Neural crest cell (in vitro differentiated cells): ENCODE results near the gene SETD9. TPM values are rescaled to one million over a fixed set of nuclear protein-coding genes. Genes with fewer than 3 reads are reported as not detected.

ENCODE experiments used
- DNase-seq: peaks from one replicate; pipeline ENCODE4 v3.0.0; 2021; ENCODE audit warnings: low read depth, mixed read lengths, low spot score
- H3K27ac Mint-ChIP-seq: one replicate; pipeline ENCODE4 v1.8.0; 2021; ENCODE audit warnings: mild to moderate bottlenecking, mixed read lengths; ENCODE audit not compliant: unreplicated experiment
- H3K27me3 Mint-ChIP-seq: 2 replicates; pipeline ENCODE4 v1.8.0; 2021; ENCODE audit warnings: low read depth, mild to moderate bottlenecking, mixed read lengths
- H3K36me3 Mint-ChIP-seq: 2 replicates; pipeline ENCODE4 v1.8.0; 2021; ENCODE audit warnings: low read depth, mild to moderate bottlenecking, mixed read lengths
- H3K4me1 Mint-ChIP-seq: 2 replicates; pipeline ENCODE4 v1.8.0; 2021; ENCODE audit warnings: mixed read lengths
- H3K4me3 Mint-ChIP-seq: one replicate; pipeline ENCODE4 v1.8.0; 2021; ENCODE audit warnings: mild to moderate bottlenecking, mixed read lengths
- H3K9me3 Mint-ChIP-seq: 2 replicates; pipeline ENCODE4 v1.8.0; 2021; ENCODE audit warnings: mixed read lengths
- CTCF ChIP-seq: fragments of 200-600 bp; sonication (generic); conservative IDR thresholded peaks from 2 replicates; pipeline ENCODE4 v1.5.0; 2021; ENCODE audit warnings: antibody characterized with exemption, mild to moderate bottlenecking
- total RNA-seq: library from RNA; stranded (reverse); gene quantifications from 2 replicates; pipeline ENCODE4 v1.2.1, GENCODE V29; 2021

The SETD9 gene
- total RNA-seq, 1 donor from 2014 or later = 21.2 TPM

- no peak overlapping the region for H3K4me3 Mint-ChIP-seq
- no peak for DNase-seq
- TF ChIP-seq CTCF = no peak
- H3K27me3 Mint-ChIP-seq = no peaks in the 10 kb centered on the region
- no peak overlapping the region for H3K27ac Mint-ChIP-seq
- H3K9me3 Mint-ChIP-seq = no peaks in the 10 kb centered on the region
- peaks cover 11% of the 10 kb centered on the region for H3K36me3 Mint-ChIP-seq
- H3K4me1 Mint-ChIP-seq = no peaks in the 10 kb centered on the region
Observed at GRCh38 chr5:56934325-56934724, 24.9 kb downstream of the SETD9 start.

DNA sequence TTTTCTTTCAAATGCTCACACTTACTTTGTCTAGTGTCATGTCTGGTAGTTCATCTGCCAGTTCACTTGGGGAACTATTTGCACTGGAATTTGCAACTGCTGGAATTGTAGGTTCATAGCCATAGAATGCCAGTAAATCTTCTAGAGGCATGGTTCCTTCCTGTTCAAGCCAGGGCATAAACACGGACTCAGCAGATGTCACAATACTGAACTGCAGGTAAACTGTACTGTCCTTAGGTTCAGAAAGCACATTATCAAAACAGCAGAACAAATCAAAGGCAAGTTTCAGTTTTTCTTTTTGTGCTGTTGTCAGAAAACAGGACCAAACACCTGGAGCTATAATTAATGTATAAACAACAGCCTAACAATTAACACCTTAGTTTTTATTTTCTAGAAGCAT lies 29.5 kb downstream of the SETD9 start:
- TF ChIP-seq CTCF = no peak
- Mint-ChIP-seq H3K27ac (no peak overlapping the region), H3K4me3 (no peak overlapping the region), H3K9me3 (no peaks in the 10 kb centered on the region), H3K36me3 (peaks cover 26% of the 10 kb centered on the region), H3K27me3 (no peaks in the 10 kb centered on the region), H3K4me1 (no peaks in the 10 kb centered on the region)
- no peak for DNase-seq

GRCh38 chr5:56941981-56942380 lies 32.6 kb downstream of the SETD9 start:
- Mint-ChIP-seq H3K4me3 (no peak overlapping the region), H3K9me3 (no peaks in the 10 kb centered on the region), H3K36me3 (peaks cover 23% of the 10 kb centered on the region)

GRCh38 chr5:56947052-56947451 lies 37.7 kb downstream of the SETD9 start:
- H3K27ac Mint-ChIP-seq = no peak overlapping the region
- H3K9me3 Mint-ChIP-seq = no peaks in the 10 kb centered on the region
- H3K36me3 Mint-ChIP-seq = peaks cover 8% of the 10 kb centered on the region
- peaks cover 12% of the 10 kb centered on the region for H3K4me1 Mint-ChIP-seq
- TF ChIP-seq CTCF = no peak
- H3K27me3 Mint-ChIP-seq = no peaks in the 10 kb centered on the region
- no peak for DNase-seq
- H3K4me3 Mint-ChIP-seq = no peak overlapping the region

More at GRCh38 chr5:56941981-56942380, 32.6 kb downstream of the SETD9 start:
- H3K27me3 Mint-ChIP-seq = no peaks in the 10 kb centered on the region
- DNase-seq = no peak
- no peak overlapping the region for H3K27ac Mint-ChIP-seq
- no peaks in the 10 kb centered on the region for H3K4me1 Mint-ChIP-seq
- TF ChIP-seq CTCF = no peak

DNA sequence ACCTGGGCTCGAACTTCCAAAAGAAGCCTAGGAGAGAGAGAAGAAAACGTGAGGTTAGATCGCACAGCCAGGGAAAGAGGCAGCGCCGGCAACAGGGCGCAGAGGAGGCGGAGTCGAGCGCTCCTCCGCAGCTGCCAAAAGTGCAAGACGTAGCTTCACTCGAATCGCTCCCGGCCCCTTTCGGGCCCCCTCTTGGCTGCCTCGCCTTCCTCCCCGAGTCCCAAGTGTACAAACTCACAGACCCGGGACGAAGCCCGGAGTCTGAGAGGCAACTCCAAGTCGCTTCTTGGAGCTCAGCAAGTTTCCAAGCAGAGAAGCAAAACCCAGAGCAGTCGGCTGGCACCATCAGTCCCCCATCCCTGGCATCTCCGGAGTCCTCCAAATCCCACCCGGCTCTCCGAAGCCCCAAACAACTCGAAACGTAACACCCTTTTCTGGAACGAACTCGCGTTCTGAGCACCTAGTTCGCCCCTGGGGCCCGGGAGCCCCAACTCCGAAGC lies 41.3 kb downstream of the SETD9 start:
- H3K9me3 Mint-ChIP-seq = no peaks in the 10 kb centered on the region
- H3K4me3 Mint-ChIP-seq = peak overlapping the region; percentile 97
- TF ChIP-seq CTCF = no peak
- H3K4me1 Mint-ChIP-seq = peaks cover 17% of the 10 kb centered on the region
- peak; percentile 44 for DNase-seq
- H3K27me3 Mint-ChIP-seq = peaks cover 4% of the 10 kb centered on the region
- no peaks in the 10 kb centered on the region for H3K36me3 Mint-ChIP-seq
- peak overlapping the region; percentile 95 for H3K27ac Mint-ChIP-seq
